T1000 (cell line): ENCODE data around the gene TMC6.
"Not testable (repeated sequence)": the region's sequence is repeated elsewhere in the genome, so short reads cannot be mapped to it uniquely, and the experiment has no call there.

ENCODE experiments used
- DNase-seq: peaks from one replicate; lab custom pipeline; 2025; ENCODE audit warnings: mixed read lengths; lab: John Stamatoyannopoulos, UW

The TMC6 gene

DNA sequence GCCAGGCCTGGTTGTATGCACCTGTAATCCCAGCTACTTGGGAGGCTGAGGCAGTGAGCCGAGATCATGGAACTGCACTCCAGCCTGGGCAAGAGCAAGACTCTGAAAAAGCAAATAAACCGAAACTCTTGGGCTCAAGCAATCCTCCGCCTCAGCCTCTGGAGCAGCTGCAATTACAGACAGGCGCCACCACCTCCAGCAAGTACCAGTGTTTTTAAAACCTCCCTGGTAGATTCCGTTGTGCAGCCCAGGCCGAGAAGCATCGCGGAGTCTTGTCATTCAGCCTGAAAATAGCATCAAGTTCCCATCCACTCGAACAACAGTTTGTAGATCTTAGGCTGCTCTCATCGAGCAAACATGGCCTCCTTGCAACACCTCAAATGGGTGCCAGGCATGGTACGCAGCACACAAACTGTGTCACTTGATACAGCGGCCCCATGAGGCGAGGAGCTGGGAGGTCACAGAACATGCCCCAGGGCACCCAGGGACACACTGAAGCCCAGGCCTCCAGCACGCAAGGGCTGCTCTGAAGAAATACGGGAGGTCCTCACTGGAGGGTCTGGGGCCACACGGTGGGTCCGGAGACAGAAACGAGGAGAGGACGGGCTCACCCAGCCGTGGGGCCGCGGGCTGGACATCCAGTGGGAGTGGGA lies 18.1 kb downstream of the TMC6 start:
- no peak for DNase-seq

DNA sequence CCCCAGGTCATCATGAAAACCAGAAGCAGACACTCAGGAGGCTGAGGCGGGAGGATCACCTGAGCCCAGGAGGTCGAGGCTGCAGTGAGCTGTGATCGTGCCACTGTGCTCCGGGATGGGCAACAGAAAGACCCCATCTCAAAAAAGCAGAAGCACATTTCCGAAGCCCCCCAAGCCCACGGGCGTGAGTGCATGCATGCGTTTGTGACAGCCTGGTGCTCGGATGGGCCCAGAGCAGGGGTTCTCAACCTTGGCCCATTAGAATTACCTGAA lies 19.1 kb downstream of the TMC6 start:
- DNase-seq: no peak

DNA sequence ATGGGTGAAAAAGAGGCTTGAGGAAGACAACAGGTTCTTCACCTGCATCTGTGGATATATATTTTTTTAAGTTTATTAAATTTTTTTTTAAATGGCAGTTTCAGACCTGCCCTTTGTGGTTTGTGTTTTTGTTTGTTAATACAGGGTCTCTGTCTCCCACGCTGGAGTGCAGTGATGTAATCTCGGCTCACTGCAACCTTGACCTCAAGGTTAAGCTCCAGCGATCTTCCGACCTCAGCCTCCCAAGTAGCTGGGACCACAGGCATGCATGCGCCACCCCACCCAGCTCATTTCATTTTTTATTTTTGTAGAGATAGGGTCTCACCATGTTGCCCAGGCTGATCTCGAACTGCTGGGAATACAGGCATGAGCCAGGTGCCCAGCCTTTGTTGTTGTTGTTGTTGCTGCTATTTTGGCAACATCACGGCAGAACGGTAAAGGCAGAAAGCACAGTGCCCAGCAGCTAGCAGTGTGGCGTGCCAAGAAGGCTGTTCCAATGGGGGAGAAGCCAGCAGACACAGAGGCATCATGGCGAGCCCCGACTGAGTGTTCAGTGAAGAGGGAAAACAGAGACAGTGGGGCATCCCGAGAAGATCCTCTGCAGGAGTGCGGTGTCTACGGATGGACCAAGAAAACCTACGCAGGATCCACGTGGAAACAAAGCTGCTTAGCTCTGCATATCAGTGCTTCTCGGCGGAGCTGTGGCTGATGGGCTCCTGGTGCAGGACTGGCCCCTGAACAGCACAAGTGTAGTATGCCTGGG lies 19.6 kb downstream of the TMC6 start:
- DNase-seq: no peak

DNA sequence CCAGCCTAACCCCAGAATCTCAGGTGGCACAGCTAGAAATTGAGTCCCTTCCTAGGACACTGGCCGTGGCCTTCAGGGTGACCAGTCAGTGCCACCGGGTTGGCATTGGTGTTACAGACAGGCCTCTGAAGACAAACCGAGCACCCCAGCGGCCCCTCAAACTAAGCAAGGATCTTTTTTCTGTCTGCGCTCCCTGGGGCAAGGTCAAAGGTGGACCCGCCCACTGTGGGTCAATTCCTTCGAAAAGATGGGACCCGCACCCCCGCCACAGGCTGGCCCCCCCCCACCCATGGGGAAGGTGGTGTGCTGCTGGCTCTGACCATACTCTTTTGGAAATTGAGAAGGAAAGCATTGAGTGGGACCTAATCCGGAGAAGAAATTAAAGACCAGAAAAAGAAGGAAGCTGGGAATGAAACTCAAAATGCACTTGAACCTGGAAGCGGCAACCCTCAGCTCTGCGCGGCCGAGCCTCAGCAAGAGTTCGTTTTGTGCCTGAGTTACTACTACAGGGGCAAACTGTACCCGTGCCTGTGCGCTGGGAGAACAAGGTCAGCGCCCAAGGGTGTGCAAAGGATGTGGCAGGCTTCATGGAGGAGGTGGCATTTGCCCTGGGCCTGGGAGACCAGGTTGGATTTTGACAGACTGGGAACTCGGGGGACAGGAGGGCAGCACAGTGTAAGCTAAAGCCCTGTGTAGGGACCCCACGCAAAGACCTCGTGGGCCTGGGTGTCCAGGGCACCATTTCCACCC lies 20.4 kb downstream of the TMC6 start:
- DNase-seq: no peak

GRCh38 chr17:78107457-78107856 lies 21.1 kb downstream of the TMC6 start:
- no peak for DNase-seq

DNA sequence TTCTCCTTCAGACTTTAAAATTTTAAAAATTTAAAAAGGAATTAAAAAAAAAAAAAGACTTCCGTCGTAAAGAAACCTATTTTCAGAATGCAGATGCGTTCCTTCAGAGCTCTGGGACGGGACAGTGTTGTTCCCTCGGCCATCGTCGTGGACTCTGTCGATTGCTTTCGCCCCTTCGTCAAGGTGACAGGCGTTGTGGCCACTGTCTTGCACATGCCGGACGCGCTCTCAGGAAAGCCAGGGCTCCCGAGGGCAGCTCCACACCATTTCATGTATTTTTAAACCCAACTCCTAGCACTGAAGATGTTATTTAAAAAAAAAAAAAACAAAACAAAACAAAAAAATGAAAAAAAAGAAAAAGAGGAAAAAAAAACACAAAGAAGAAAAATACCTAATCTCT lies 22.3 kb downstream of the TMC6 start:
- DNase-seq: no peak

DNA sequence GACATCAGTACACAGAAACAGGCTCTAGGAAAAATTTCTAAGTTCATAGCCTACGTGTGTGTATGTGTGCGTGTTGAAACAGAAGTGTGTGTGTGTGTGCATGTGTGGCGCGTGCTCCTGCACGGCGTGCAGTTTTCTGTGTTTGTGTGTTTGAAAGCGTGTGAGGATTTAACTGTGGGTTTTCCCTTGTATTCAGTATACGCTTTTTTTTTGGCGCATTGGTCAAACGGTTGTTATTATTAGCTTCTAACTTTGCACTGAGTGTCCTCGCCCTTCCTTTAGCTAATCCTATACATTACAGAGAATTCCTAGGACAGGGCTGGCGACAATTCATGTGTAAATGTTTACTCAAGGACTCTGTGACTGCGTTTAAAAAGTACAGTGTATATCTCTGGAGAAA lies 23.0 kb downstream of the TMC6 start:
- DNase-seq: no peak

GRCh38 chr17:78105101-78105500 lies 23.5 kb downstream of the TMC6 start:
- DNase-seq: no peak

DNA sequence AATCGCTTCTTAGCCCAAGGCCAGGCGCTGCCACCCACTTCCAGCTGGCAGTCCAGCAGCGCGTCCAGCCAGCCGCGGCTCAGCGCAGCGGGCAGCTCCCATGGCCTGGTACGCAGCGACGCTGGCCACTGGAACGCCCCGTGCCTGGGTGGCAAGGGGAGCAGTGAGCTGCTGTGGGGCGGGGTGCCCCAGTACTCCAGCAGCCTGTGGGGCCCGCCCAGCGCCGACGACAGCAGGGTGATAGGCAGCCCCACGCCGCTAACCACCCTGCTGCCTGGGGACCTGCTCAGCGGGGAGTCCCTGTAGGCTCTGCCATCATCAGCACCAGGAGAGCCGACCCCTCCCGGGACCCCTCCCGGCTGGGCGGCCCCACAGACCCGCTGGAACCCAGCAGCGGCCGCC lies 24.0 kb downstream of the TMC6 start:
- DNase-seq: no peak

GRCh38 chr17:78103311-78103710 lies 25.2 kb downstream of the TMC6 start:
- no peak for DNase-seq

DNA sequence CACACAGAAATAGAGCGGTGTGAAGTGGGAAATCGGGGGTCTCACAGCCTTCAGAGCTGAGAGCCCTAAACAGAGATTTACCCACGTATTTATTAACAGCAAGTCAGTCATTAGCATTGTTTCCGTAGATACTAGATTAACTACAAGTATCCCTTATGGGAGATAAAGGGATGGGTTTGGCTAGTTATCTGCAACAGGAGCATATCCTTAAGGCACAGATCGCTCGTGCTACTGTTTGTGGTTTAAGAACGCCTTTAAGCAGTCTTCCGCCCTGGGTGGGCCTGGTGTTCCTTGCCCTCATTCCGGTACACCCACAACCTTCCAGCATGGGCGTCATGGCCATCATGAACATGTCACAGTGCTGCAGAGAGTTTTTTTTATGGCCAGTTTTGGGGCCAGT lies 27.0 kb downstream of the TMC6 start:
- no peak for DNase-seq

DNA sequence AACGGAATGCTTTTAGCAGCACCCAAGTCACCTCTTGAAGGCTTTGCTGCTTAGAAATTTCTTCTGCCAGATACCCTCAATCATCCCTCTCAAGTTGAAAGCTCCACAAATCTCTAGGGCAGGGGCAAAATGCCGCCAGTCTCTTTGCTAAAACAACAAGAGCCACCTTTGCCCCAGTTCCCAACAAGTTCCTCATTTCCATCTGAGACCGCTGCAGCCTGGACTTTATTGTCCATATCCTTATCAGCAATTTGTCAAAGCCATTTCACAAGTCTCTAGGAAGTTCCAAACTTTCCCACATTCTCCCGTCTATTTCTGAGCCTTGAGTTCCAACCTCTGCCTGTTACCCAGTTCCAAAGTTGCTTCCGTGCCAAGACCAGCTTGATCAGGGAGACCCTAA lies 27.4 kb downstream of the TMC6 start:
- no peak for DNase-seq

- no peak for DNase-seq
Observed at GRCh38 chr17:78096093-78096492, 32.5 kb downstream of the TMC6 start.

- DNase-seq: no peak
Observed at GRCh38 chr17:78095035-78095434, 33.5 kb downstream of the TMC6 start.

GRCh38 chr17:78092794-78093324 lies 35.7 kb downstream of the TMC6 start:
- no peak for DNase-seq

DNA sequence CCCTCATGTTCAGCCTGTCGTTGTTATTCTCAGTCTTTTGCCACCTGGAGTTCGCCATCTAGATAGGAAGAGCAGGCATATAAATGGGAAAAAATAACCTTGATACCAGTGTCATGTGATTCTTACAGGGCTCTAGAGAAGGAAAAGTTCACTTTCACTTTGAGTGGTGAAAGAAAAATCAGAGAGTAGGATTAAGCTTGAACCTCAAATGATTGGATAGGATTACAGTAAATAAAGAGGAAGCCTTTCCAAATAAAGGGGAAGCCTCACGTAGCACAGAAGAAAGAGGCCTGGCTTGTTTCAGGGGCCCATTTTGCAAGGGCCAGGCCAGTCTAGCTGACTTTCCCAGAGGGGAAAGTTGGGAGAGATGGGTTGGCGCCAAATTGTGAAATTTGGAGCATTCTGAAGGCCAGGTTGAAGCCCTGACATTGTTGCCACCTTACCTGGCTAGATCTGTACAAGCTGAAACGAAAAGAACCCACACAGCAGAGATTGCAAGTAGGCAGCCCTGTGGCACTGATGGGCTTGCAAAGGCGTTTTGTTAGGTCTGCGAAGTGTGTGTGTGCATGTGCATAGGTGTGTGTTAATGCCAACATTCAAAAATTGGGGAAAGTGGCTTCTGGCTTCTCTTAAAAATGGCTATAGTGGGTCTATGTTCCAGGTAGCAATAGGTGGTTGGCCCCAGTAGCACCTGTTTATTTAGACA lies 38.8 kb downstream of the TMC6 start:
- no peak for DNase-seq

GRCh38 chr17:78088529-78088928 lies 40.0 kb downstream of the TMC6 start:
- no peak for DNase-seq

- DNase-seq: no peak
Observed at GRCh38 chr17:78086740-78087139, 41.8 kb downstream of the TMC6 start.

DNA sequence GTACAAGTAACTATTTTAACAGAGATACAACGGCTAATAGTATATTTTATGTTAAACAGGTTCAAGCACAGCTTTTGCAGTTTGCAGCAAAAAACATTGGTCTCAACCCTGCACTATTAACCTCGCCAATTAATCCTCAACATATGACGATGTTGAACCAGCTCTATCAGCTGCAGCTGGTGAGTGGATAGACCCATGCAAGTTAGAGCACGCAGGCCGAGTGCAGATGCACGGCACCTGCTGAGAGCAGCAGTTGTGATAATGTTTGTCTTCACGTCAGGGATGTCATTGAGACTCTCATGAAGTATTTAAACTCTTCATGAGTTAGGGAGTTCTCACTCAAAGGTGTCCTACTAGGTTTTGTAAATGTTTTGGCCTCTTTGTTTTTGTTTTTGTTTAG lies 45.6 kb downstream of the TMC6 start:
- no peak for DNase-seq

DNA sequence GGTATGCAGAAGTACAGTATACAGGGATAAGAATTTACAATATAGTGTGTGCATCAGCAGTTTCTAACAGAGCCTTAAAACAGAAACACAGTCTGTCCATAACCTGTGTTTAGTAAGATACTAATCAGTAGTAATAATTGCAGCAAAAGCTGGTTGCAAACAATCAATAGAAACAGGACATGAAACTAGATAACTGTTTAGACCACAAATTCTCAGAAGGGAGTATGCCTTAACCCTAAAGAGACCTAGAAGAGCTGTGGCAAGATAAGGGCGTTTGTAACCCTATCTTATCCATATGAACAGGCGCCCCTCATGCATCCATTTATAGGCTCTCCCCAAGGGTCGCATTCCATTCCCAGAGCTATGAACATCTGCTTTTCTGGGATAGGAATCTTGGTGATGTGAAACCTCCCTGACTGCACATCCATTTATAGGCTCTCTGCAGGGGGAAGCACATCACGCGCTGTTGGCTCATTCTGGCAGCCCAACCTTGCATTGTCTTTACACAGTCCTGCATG lies 46.1 kb downstream of the TMC6 start:
- not testable (repeated sequence) for DNase-seq

- DNase-seq: no peak
Observed at GRCh38 chr17:78081551-78081950, 47.0 kb downstream of the TMC6 start.

DNA sequence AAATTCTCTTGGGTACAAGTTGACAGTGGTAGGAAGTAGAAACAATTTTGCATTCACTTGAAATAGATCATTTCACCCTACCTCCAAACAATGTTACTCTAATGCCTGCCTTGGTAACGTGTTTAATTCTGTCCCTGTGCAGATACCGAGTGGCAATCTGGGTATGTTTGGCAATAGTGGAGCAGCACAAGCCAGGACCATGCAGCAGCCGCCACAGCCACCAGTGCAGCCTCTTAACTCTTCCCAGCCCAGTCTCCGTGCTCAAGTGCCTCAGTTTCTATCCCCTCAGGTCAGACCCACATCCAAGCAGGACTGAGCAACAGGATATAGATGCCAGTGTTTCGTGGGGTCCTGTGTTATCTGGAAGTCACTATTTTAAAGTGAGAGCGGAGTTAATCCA lies 49.3 kb downstream of the TMC6 start:
- no peak for DNase-seq
